GM19324 (cell line): Measurements from ENCODE around the gene ADAMTS4.

Experiments
- ATAC-seq: cut with Tn5 transposase; IDR thresholded peaks from one replicate; pipeline ENCODE4 v1.9.1; 2021; ENCODE audit warnings: mild to moderate bottlenecking, moderate library complexity; ENCODE audit not compliant: unreplicated experiment, low FRiP score

ADAMTS4 gene

DNA sequence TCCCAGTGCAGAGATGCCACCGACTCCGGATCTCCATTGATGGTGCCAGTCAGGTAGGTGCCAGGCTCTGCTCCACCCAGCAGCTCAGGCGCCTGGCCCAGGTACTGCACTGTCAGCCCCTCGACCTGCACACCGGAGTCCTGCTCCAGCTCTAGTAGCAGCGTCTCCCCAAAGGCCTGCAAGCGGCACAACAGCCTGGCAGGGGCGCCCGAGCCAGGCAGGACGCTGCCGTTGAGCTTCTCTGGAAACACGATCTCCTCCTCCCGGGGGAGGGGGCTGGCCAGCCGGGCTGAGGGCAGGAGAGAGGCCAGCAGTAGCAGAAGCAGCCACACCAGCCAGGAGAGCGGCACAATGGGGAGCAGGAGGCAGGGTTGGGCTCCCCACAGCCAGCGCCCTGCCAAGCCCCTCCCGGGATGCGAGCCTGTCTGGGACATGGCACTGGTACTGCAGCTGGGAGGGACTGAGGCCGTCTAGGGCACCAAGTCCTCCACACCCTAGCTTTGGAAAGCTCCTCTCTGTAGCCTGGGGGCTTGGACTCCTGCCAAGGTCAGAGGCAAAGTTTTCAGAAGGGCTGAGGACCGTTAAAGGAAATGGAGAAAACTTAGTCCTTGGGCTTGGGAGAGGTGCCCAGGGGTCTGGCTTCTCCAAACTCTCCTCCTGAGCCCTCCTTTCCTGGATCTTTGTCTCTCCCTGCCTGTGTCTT lies 509 bp downstream of the ADAMTS4 start:
- no peak for ATAC-seq

DNA sequence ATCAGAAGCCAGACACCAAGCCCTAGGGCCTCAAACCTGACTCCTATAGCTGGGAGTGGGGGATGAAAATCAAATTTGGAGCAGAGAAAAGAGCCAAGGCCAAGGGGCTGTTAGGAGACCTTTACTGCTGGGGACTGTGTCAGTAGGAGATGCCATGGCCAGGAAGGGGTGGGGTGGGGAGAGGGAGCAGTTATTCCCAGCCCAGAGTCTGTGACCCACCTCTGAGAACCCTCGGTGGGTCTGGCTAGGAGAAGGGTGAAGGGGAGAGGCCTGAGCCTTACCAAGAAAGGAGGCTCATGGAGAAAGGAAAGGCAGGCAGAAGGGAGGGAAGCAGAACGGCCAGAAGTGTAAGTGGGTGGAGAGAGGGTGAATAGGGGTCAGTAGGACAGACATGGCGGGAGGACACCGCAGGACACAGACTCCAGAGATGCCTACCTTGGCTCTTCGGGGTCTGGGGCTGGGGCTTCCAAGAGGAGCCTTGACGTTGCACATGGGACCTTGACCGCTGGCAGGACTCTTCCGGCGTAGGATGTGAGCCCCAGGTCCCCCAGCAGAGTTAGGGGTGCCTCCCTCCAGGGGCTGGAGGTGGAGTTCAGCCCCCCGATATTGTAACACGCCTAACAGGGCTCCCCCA lies 1.2 kb downstream of the ADAMTS4 start:
- ATAC-seq: no peak

DNA sequence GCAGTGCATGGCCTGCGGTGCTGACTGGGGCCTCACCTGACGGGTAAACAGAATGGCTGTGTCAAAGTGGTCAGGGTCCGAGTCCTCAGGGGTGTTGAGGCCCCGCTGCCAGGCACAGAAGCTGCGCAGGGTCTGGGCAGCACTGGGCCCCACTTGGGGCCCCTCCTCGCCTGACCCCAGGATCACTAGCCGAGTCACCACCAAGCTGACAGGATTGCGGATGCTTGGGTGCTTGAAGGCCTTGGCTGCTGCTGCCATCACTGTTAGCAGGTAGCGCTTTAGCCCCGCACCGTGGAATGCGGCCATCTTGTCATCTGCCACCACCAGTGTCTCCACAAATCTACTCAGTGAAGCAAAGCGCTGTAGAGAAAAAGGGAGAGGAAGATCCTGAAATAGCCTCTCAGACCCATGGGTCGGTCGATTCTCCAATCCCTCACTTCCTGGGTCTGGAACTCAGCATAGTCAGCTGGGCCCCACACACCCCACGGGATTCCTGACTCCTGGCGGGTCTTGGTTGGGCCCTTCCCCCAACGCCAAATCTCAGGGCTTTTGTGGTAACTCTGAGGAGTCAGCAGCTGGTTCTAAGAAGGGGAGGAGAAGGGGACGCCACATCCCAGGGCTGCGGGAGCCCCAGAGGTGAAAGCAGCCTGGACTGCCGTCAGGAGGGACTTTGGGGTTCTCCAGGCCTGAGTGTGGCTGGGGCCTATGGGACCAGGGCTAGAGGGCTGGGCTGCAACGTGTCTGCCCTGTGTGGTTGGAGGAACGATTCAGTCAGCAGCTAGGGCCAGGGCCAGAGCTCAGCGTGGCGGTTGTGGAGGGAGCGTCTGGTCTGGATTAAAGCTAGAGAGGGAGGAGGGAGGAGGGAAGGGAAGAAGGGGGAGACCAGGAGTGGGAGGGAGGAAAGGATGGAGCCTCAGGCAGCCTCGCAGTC lies 2.1 kb downstream of the ADAMTS4 start:
- no peak for ATAC-seq

DNA sequence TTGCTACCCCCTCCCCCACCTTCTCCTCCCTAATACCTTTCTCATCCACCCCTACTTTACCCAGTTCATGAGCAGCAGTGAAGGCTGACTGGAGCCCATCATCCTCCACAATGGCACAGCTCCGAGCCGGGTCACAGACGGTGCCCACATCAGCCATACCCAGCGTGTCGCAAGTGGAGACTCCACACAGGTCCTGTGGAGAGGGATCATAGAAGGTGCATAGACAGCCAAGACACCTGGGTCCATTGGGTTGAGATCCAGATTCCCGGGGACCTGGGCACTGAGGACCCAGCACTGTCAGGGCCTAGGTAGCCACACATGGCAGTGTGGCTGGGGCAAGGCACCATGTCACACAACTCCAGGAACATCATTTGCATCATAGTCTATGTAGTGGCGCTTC lies 2.7 kb downstream of the ADAMTS4 start:
- ATAC-seq: no peak

DNA sequence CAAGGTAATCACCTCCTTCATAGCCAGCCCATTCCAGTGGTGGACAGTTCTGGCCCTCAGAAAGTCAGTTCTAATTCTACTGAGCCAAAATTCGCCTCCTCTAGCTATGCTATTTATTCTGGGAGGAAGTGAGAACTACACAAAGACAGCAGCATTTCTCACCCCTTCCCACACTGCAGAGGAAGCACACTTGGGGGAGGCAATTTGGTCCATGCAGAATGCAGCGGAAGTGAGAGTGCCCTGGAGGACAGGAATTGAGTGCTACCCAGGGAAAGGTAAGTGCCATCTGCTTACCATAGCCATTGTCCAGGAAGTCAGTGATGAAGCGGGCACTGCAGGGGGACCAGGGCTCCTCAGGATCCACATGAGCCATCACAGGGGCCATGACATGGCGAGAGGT lies 3.7 kb downstream of the ADAMTS4 start:
- ATAC-seq: no peak

DNA sequence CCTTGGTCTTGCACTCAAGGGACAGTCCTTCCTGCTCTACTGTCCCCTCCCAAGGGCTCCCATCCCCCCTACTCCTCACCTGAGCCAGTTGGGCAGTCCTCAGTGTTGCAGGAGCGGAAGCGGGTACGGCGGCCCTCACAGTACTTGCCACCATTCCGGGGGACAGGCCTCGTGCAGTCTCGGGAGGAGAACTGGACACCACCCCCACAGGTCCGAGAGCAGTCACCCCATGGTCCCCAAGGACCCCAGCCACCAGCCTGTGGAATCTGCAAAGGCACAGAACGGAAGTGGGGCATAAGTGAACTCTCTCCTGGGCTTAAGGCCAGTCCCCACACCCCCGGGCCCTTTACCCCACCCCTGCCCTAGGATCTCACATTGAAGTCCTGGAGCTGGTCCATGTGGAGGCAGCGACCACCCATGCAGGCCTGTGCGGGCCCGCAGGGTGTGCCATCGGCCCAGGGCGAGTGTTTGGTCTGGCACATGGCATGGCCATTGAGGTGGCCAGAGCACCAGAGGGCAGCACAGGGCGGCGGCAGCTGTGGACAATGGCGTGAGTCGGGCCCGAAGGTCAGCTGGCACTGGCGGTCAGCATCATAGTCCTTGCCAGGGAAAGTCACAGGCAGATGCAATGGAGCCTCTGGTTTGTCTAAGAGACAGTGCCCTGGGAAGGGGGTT lies 5.2 kb downstream of the ADAMTS4 start:
- no peak for ATAC-seq

DNA sequence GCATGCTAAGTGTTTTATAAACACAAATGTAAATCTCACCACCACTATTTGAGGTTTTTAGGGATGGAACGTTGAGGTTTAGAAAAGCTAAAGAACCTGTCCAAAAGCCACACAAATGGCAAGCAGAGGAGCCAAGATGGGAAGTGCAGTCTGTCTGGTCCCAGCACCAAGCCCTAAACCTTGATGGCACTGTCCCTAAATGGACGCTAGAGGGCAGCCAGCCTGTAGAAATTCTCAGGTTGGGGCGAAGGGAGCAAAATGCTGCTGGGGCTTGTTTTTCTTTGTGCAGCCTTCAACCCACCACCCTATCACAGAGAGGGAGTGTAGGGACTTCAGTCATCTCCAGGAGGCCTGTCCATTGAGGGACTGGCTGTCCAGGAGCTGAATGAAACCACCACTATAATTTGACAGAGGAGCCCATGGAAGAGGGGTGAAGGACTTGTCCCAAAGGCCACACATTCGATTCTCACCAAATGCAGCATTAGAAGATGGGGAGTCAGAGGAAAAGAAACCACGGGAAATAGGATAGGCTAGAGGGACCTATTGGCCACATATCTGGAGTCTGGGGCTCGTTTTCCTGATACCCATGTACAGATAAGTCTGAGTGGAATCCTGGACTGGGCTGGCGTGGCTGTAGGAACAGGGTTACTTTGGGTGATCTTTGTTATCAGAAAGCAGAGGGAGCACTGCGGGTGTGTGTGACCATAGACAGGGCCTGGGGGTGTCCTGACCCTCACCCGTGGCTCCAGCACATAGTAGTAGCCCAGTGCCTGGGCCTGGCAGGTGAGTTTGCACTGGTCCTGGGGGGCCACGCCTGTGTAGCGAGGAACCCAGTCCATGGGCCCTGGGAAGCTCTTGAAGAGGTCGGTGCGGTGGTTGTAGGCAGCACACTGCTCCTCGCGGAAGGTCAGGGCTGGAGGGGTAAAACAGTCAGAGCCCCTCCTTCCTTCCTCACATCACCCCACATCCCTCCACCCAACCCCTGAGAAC lies 6.1 kb downstream of the ADAMTS4 start:
- peak; percentile 53 for ATAC-seq

DNA sequence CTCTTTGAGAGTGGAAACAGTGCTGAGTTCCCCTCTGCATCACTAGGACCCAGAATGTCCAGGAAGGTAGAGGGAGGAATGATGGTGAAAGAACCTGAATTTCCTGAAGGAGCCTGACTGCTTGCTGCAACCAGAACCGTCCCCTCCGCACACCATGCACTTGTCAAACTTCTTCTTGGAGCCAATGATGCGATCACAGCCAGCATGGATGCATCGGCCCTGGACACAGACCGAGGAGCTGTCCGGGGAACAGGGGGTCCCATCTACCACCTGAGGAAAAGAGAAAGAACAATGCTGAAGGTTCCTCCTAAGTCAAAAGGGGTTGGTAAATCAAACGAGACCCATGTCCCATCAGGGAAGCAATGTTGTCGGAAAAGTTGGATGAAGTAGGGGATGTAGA lies 6.9 kb downstream of the ADAMTS4 start:
- ATAC-seq: no peak

DNA sequence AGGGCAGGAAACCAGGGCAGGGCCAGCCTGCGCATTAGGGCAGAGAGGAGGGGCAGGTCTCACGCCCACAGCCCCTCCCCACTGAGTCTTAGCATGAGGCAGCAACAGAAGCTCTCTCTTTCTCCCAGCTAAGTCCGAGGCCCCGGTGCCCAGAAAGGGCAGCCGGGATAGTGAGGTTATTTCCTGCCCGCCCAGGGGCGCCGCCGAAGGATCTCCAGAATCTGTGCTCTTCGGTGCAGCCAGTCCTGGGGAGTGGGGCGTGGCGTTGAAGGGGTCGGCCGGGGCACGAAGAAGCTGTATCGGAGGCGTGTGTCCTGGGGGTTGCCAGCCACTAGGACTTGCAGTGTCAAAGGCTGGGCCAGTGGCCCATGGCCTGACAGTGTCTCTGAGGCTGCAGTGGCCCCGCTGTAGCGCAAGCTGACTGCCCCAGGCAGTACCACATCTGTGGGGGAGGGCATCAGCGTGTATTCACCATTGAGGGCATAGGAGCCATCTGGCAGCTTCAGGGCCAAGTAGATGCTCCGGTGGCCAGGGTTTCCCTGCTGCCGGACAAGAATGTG lies 7.8 kb downstream of the ADAMTS4 start:
- no peak for ATAC-seq

DNA sequence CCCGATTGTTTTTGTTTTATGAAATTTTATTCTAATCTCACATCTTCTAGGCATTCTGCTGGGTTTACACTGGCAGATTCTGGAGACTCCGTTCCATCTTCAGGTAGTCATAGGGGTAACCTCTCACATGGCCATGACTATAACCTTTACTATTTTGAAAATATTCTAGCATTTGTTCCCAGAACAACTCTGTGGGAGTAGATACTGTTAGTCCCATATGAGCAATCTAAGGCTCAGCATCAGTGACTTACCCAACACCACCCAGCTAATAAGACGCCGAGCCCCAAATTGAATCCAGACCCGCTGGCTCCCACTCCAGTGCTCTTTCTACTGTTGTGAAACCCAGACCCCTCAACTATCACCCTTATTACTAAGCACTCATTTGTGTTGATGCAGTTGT lies 9.8 kb downstream of the ADAMTS4 start:
- no peak for ATAC-seq

DNA sequence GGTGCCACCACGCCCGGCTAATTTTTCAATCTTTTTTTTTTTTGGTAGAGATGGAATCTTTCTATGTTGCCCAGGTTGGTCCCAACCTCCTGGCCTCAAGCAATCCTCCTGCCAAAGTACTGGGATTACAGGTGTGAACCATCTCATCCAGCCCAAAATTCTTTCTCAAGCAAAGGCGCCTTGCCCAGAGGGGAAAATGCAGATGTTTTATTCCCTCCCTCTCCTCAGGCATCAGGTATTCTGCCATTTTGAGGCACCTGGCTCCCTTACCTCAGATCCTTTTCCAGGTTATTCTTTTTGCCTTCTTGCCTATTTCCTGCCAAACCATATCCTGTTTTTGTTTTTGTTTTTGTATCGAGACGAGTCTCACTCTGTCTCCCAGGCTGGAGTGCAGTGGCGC lies 10.5 kb downstream of the ADAMTS4 start:
- ATAC-seq: no peak

DNA sequence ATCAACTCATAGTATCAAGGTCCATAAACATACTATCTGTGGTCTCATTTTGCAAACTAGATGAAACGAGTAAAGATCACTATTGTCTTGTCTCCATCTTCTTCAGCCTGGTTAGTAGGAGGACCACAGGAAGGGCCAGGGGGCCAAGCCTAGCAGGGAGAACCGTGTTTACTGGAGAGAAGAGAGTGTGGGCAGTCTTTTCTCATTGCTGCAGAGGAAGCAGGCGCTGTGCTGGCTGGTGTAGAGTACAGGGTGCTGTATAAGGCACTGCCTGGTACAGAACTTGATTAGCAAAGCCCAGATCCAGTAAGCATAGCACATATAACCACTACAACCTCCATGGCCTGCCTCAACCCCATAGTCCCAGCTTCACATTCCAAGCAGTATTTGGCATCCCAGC lies 11.5 kb downstream of the ADAMTS4 start:
- no peak for ATAC-seq

DNA sequence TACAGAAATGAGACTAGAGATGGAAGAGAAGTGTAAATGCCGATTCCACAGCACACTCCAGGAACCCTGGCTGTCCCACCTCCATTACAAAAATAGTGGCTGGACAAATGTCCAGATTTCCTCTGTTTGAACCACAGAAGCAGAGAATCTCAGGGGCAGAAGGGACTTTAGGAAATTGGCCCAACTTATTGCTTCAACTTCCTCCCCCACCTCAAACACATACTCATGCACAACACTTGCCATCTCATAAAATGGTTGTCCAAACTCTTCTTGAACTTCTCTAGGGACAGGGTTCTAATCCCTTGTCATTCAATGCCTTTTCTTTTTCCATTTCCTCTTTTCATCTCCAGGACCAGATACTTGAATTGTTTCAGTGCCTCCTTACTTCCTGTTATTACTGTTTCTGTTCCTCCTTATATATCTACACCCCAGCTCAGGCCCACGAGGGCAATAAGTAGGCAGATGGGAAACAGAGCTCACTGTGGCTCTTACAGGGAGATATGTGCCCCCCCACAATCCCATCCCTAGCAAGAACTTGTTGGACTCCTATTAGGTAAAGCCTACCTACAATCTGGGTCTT lies 13.0 kb downstream of the ADAMTS4 start:
- ATAC-seq: peak; percentile 15

DNA sequence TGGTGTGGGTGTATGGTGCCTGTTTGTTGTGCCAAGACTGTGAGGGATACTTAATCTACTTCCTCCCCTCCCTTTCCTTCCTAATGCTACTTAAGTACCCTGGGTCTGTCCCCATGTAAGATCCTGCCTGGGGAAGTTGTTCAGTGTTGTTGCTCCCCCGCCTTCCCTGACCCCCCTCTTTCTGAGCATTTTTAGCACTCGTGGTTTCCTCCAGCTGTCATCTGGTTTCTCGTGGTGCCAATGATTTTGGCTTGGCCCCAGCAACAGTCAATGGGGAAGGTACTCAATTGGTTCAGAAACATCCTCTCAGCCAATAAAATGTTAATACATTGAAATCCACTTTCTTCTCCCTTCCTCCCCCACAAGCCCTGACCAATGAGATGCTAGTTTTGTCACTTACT lies 13.6 kb downstream of the ADAMTS4 start:
- peak; percentile 75 for ATAC-seq

DNA sequence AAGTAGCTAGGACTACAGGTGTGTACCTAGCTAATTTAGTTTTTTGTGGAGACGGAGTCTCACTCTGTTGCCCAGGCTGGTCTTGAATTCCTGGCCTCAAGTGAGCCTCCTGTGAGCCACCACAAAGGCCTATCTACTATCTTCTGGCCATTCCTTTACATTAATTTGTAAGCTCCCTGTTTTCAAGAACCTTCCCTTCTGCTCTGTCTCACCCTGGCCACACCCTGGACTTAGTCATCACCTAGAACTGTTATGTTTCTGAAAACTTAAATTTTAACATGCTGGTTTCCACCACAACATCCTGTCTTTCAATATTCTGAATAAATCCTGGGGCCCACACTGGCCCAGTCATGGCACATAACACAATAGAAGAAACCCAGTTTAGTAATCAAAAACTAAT lies 16.6 kb downstream of the ADAMTS4 start:
- ATAC-seq: peak; percentile 34

DNA sequence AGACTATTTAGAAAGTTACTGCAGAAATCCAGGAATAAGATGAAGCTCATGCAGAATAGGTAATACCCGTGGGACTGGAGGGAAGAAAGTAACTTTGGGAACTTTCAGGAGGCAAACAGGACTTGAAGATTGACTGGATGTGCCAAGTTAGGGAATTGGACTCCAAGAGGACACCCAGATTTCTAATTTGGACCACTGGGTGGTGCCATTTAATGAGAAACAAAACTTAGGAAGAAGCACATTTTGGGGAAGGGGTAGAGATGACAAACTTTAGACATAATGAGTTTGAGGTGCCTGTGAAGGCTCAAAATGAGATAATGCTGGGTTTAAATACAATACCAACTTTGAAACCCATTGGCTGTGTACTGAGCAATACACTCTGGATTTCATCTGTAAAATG lies 18.2 kb downstream of the ADAMTS4 start:
- ATAC-seq: no peak

DNA sequence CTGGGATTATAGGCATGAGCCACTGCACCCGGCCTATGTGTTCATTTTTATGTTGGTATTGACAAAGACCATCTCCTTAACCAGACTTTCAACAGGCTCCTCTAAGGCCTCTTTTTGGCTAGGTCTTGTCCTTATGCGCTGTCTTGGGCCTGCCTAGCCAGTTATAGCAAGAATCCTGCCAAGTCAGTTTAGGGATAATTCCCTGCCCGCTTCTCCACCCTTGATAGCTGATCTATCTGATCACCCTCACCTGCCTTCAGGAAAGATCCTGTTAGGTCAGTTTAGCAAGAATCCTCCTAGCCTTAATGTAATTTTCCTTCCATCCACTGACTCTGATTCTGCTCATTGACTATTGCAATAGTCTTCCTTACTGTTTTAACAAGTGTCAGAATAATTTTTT lies 19.2 kb downstream of the ADAMTS4 start:
- no peak for ATAC-seq

DNA sequence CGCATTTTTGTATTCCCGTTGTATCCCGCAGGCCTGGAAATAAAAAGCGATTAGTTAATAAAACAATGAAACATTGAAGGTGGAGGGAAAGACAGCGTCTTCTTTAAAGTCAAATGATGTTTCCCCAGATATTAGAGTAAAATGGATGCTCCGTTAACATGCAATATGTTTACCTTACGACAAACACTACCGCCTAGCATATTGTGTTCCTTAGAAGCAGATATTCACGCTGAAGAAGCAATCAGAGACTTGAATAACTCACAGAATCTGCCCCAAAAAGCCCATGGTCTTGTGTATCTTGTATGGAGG lies 21.0 kb downstream of the ADAMTS4 start:
- no peak for ATAC-seq
